Nephron progenitor cell (in vitro differentiated cells): Measurements from ENCODE around the gene ATP1A1.

ENCODE experiments used
- DNase-seq: peaks from one replicate; pipeline ENCODE4 v3.0.0; 2021
- H3K27ac Mint-ChIP-seq: 2 replicates; pipeline ENCODE4 v1.8.0; 2021; ENCODE audit warnings: mild to moderate bottlenecking, moderate library complexity, mixed read lengths
- H3K27me3 Mint-ChIP-seq: 2 replicates; pipeline ENCODE4 v1.8.0; 2021; ENCODE audit warnings: mild to moderate bottlenecking, low read depth, mixed read lengths; ENCODE audit not compliant: poor library complexity
- H3K36me3 Mint-ChIP-seq: 2 replicates; pipeline ENCODE4 v1.8.0; 2021; ENCODE audit warnings: low read depth, mixed read lengths
- H3K4me1 Mint-ChIP-seq: 2 replicates; pipeline ENCODE4 v1.8.0; 2021; ENCODE audit warnings: mixed read lengths
- H3K4me3 Mint-ChIP-seq: 2 replicates; pipeline ENCODE4 v1.8.0; 2021; ENCODE audit warnings: mild to moderate bottlenecking, moderate library complexity, mixed read lengths
- H3K9me3 Mint-ChIP-seq: 2 replicates; pipeline ENCODE4 v1.8.0; 2021; ENCODE audit warnings: mild to moderate bottlenecking, moderate library complexity, mixed read lengths
- TF ChIP-seq, protein P1 (sequence below): fragments of 200-600 bp; sonication (generic); IDR thresholded peaks from 2 replicates; pipeline ENCODE4 v1.5.0; 2021; ENCODE audit warnings: antibody characterized with exemption

The ATP1A1 gene

GRCh38 chr1:116379674-116380498, 6.8 kb downstream of the ATP1A1 start:
- Mint-ChIP-seq H3K9me3 (no peaks in the 10 kb centered on the region), H3K36me3 (peaks cover 7% of the 10 kb centered on the region), H3K4me3 (no peak overlapping the region)

GRCh38 chr1:116380499-116381242, 7.6 kb downstream of the ATP1A1 start:
- peaks cover 51% of the 10 kb centered on the region for H3K4me1 Mint-ChIP-seq
- H3K36me3 Mint-ChIP-seq: peaks cover 15% of the 10 kb centered on the region
- TF ChIP-seq, protein P1, sequence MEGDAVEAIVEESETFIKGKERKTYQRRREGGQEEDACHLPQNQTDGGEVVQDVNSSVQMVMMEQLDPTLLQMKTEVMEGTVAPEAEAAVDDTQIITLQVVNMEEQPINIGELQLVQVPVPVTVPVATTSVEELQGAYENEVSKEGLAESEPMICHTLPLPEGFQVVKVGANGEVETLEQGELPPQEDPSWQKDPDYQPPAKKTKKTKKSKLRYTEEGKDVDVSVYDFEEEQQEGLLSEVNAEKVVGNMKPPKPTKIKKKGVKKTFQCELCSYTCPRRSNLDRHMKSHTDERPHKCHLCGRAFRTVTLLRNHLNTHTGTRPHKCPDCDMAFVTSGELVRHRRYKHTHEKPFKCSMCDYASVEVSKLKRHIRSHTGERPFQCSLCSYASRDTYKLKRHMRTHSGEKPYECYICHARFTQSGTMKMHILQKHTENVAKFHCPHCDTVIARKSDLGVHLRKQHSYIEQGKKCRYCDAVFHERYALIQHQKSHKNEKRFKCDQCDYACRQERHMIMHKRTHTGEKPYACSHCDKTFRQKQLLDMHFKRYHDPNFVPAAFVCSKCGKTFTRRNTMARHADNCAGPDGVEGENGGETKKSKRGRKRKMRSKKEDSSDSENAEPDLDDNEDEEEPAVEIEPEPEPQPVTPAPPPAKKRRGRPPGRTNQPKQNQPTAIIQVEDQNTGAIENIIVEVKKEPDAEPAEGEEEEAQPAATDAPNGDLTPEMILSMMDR: no peak
- no peak overlapping the region for H3K27ac Mint-ChIP-seq
- H3K9me3 Mint-ChIP-seq: no peaks in the 10 kb centered on the region
- no peaks in the 10 kb centered on the region for H3K27me3 Mint-ChIP-seq
- H3K4me3 Mint-ChIP-seq: no peak overlapping the region
- DNase-seq: no peak

More at GRCh38 chr1:116379674-116380498, 6.8 kb downstream of the ATP1A1 start:
- H3K4me1 Mint-ChIP-seq: peaks cover 59% of the 10 kb centered on the region
- no peaks in the 10 kb centered on the region for H3K27me3 Mint-ChIP-seq
- TF ChIP-seq, protein P1: no peak
- DNase-seq: no peak
- H3K27ac Mint-ChIP-seq: no peak overlapping the region

- Mint-ChIP-seq H3K9me3 (no peaks in the 10 kb centered on the region), H3K4me3 (no peak overlapping the region), H3K4me1 (peaks cover 35% of the 10 kb centered on the region), H3K27ac (no peak overlapping the region), H3K36me3 (peaks cover 21% of the 10 kb centered on the region), H3K27me3 (no peaks in the 10 kb centered on the region)
- no peak for DNase-seq
- TF ChIP-seq, protein P1: no peak
Observed at GRCh38 chr1:116382321-116382720, 9.3 kb downstream of the ATP1A1 start.

DNA sequence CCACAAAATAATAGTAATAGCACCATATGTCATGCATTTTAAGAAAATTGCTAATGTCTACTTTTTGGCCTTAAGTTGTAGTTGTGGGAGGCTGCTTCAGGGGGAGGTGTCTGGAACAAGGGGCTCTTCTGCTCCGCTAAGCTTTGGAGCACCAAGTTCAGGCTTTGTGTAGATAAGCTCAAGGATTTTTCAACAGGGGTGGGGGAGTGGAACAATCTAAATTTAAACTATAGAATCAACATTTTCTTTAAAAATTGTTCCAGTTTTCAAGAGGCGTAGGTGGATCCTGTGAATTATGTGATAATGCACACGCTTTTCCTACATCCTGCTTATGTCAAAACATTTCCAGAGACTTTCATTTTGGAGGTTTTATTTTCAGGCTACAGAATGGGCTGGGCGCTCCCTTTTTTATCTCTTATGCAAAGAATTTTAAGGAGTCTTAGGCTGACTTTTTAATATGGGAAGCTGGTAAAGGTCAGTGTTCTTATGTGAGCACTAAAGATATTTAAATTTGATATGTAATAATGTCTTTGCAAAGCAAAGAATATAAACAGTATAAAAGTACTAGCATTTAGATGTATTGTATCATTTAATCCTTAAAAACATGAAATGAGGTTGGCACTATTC, 9.9 kb downstream of the ATP1A1 start:
- peaks cover 28% of the 10 kb centered on the region for H3K4me1 Mint-ChIP-seq
- H3K9me3 Mint-ChIP-seq: no peaks in the 10 kb centered on the region
- H3K4me3 Mint-ChIP-seq: no peak overlapping the region
- H3K36me3 Mint-ChIP-seq: peaks cover 27% of the 10 kb centered on the region
- H3K27ac Mint-ChIP-seq: no peak overlapping the region
- no peaks in the 10 kb centered on the region for H3K27me3 Mint-ChIP-seq
- TF ChIP-seq, protein P1: no peak
- DNase-seq: no peak

DNA sequence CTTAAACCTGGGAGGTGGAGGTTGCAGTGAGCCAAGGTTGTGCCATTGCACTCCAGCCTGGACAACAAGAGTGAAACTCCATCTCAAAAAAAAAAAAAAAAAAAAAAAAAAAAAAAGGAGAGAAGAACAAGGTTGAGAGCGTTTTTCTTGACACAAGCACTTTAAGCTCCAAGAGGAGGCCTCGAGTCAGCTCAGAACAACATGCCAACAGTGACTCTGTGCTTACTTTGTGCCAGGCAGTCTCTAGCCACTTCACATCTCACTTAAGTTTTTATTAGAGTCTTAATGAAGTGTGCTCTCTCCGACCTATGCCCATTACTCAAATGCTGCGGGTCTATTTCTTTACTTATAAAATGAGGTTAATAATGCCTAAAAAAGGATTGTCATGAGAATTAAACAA, 13.0 kb downstream of the ATP1A1 start:
- Mint-ChIP-seq H3K4me3 (no peak overlapping the region), H3K27me3 (no peaks in the 10 kb centered on the region), H3K36me3 (peaks cover 56% of the 10 kb centered on the region), H3K9me3 (no peaks in the 10 kb centered on the region), H3K4me1 (peaks cover 9% of the 10 kb centered on the region), H3K27ac (no peak overlapping the region)
- TF ChIP-seq, protein P1: no peak
- no peak for DNase-seq
